Naive B cell (primary cell): Measurements from ENCODE around the gene TMEM131. TPM values are rescaled to one million over a fixed set of nuclear protein-coding genes. Genes with fewer than 3 reads are reported as not detected.
"Not testable (repeated sequence)": the region's sequence is repeated elsewhere in the genome, so short reads cannot be mapped to it uniquely, and the experiment has no call there.

Experiments used
- ATAC-seq, 2 donors: fragments of 150-1000 bp; cut with Tn5 transposase; 2 replicates each; pipeline ENCODE4 v1.10.0; 2021; ENCODE audit warnings: low read depth in 2 of 2, mild to moderate bottlenecking in 2 of 2, moderate library complexity in 2 of 2
- DNase-seq: peaks from one replicate; pipeline ENCODE4 v3.0.0; 2022
- H3K27ac Mint-ChIP-seq, 6 donors: one replicate each; pipeline ENCODE4 v1.8.0; 2020 to 2022; ENCODE audit warnings: mild to moderate bottlenecking in 6 of 6, mixed read lengths in 6 of 6, moderate library complexity in 5 of 6, inconsistent platforms in 2 of 6
- H3K27me3 Mint-ChIP-seq, 3 donors: one replicate each; pipeline ENCODE4 v1.8.0; 2021 to 2022; ENCODE audit warnings: mixed read lengths in 3 of 3, mild to moderate bottlenecking in 1 of 3
- H3K36me3 Mint-ChIP-seq, 2 donors: one replicate each; pipeline ENCODE4 v1.8.0; 2020 to 2022; ENCODE audit warnings: mixed read lengths in 2 of 2, inconsistent platforms in 1 of 2, mild to moderate bottlenecking in 1 of 2
- H3K4me1 Mint-ChIP-seq, 3 donors: one replicate each; pipeline ENCODE4 v1.8.0; 2020 to 2022; ENCODE audit warnings: mixed read lengths in 3 of 3, inconsistent platforms in 1 of 3, mild to moderate bottlenecking in 1 of 3, moderate library complexity in 1 of 3
- H3K4me3 Mint-ChIP-seq, 8 donors: one replicate each; pipeline ENCODE4 v1.8.0; 2020 to 2022; ENCODE audit warnings: mild to moderate bottlenecking in 8 of 8, mixed read lengths in 8 of 8, moderate library complexity in 8 of 8, inconsistent platforms in 2 of 8
- H3K9me3 Mint-ChIP-seq, 7 donors: one replicate each; pipeline ENCODE4 v1.8.0; 2020 to 2022; ENCODE audit warnings: mixed read lengths in 7 of 7, mild to moderate bottlenecking in 5 of 7, inconsistent platforms in 2 of 7, moderate library complexity in 1 of 7
- polyA plus RNA-seq, 6 donors: library from polyadenylated mRNA; unstranded; fragments of 300-500 nt; fragmentation: Illumina TruSeq; gene quantifications; one replicate each; pipeline ENCODE4 v1.2.3, GENCODE V29; 2021; ENCODE audit warnings: low read depth in 6 of 6

The TMEM131 gene
- polyA plus RNA-seq, 6 donors from 2014 or later = 13.4 to 32.9 (median 19.1) TPM

- Mint-ChIP-seq H3K4me1 (peaks cover 43 to 56% (median 52%) of the 10 kb centered on the region in 3 donors), H3K27ac (peak overlapping the region; percentile 16 to 88 (median 72)), H3K27me3 (peaks cover 0 to 7% (median 6%) of the 10 kb centered on the region in 3 donors), H3K4me3 (peak overlapping the region in 6 of 8 donors; percentile 48 to 70 (median 64)), H3K9me3 (no peaks in the 10 kb centered on the region), H3K36me3 (no peaks in the 10 kb centered on the region)
- DNase-seq = no peak
- no peak for ATAC-seq
Measured at GRCh38 chr2:97714084-97714949, 281.4 kb downstream of the TMEM131 start.

GRCh38 chr2:97713296-97714083, 282.3 kb downstream of the TMEM131 start, which contains the start of gene ZAP70:
TSS of gene ZAP70 (plus strand) at chr2:97713576. CDS start at chr2:97724037, 10,461 bp downstream.
- peak; percentile 44 to 47 for ATAC-seq
- H3K27me3 Mint-ChIP-seq = peaks cover 0 to 7% (median 6%) of the 10 kb centered on the region in 3 donors
- H3K27ac Mint-ChIP-seq = peak within 1 kb of the TSS; percentile 57 to 96 (median 90)
- H3K4me3 Mint-ChIP-seq = peak within 1 kb of the TSS in 7 of 8 donors; percentile 48 to 74 (median 65)
- no peaks in the 10 kb centered on the region for H3K9me3 Mint-ChIP-seq
- peak; percentile 12 for DNase-seq
- no peaks in the 10 kb centered on the region for H3K36me3 Mint-ChIP-seq
- peaks cover 35 to 47% (median 43%) of the 10 kb centered on the region in 3 donors for H3K4me1 Mint-ChIP-seq

GRCh38 chr2:97712693-97713295, 283.0 kb downstream of the TMEM131 start:
- peak in 1 of 2 donors; percentile 13 for ATAC-seq
- H3K36me3 Mint-ChIP-seq = no peaks in the 10 kb centered on the region
- no peak for DNase-seq
- H3K4me3 Mint-ChIP-seq = peak overlapping the region in 1 of 8 donors; percentile 48
- peaks cover 0 to 7% (median 6%) of the 10 kb centered on the region in 3 donors for H3K27me3 Mint-ChIP-seq
- peak overlapping the region in 4 of 6 donors; percentile 57 to 91 (median 84) for H3K27ac Mint-ChIP-seq
- peaks cover 28 to 40% (median 40%) of the 10 kb centered on the region in 3 donors for H3K4me1 Mint-ChIP-seq
- H3K9me3 Mint-ChIP-seq = no peaks in the 10 kb centered on the region

- not testable (repeated sequence) for H3K9me3 Mint-ChIP-seq, ATAC-seq, H3K36me3 Mint-ChIP-seq, DNase-seq, H3K27me3 Mint-ChIP-seq
- Mint-ChIP-seq H3K27ac (peak overlapping the region in 3 of 6 donors; percentile 57 to 79 (median 64)), H3K4me1 (peaks cover 25 to 37% (median 36%) of the 10 kb centered on the region in 3 donors), H3K4me3 (peak overlapping the region in 1 of 8 donors; percentile 36)
Measured at GRCh38 chr2:97712175-97712574, 283.6 kb downstream of the TMEM131 start.

GRCh38 chr2:97711394-97711711, 284.4 kb downstream of the TMEM131 start:
- Mint-ChIP-seq H3K9me3 (no peaks in the 10 kb centered on the region), H3K4me3 (no peak overlapping the region), H3K27ac (no peak overlapping the region), H3K4me1 (peaks cover 19 to 30% (median 28%) of the 10 kb centered on the region in 3 donors), H3K27me3 (peaks cover 0 to 7% (median 6%) of the 10 kb centered on the region in 3 donors), H3K36me3 (no peaks in the 10 kb centered on the region)
- DNase-seq (no peak), ATAC-seq (no peak)

GRCh38 chr2:97708608-97709007, 287.1 kb downstream of the TMEM131 start:
- ATAC-seq (no peak), DNase-seq (no peak)
- peaks cover 0 to 7% (median 6%) of the 10 kb centered on the region in 3 donors for H3K27me3 Mint-ChIP-seq
- H3K36me3 Mint-ChIP-seq = no peaks in the 10 kb centered on the region
- H3K27ac Mint-ChIP-seq = no peak overlapping the region
- H3K4me3 Mint-ChIP-seq = no peak overlapping the region
- no peaks in the 10 kb centered on the region for H3K9me3 Mint-ChIP-seq
- H3K4me1 Mint-ChIP-seq = peaks cover 11 to 14% (median 13%) of the 10 kb centered on the region in 3 donors

- Mint-ChIP-seq H3K4me1 (peaks cover 6 to 9% (median 7%) of the 10 kb centered on the region in 3 donors), H3K27ac (no peak overlapping the region), H3K36me3 (no peaks in the 10 kb centered on the region), H3K9me3 (no peaks in the 10 kb centered on the region), H3K4me3 (no peak overlapping the region), H3K27me3 (peaks cover 0 to 7% (median 6%) of the 10 kb centered on the region in 3 donors)
- ATAC-seq (no peak), DNase-seq (no peak)
Measured at GRCh38 chr2:97708048-97708380, 287.7 kb downstream of the TMEM131 start.

GRCh38 chr2:97707362-97708047, 288.2 kb downstream of the TMEM131 start:
- H3K9me3 Mint-ChIP-seq = no peaks in the 10 kb centered on the region
- H3K27me3 Mint-ChIP-seq = peaks cover 0 to 7% (median 6%) of the 10 kb centered on the region in 3 donors
- H3K4me1 Mint-ChIP-seq = peaks cover 5 to 8% (median 6%) of the 10 kb centered on the region in 3 donors
- H3K4me3 Mint-ChIP-seq = no peak overlapping the region
- DNase-seq = no peak
- no peaks in the 10 kb centered on the region for H3K36me3 Mint-ChIP-seq
- H3K27ac Mint-ChIP-seq = no peak overlapping the region
- no peak for ATAC-seq

GRCh38 chr2:97706708-97707345, 288.9 kb downstream of the TMEM131 start:
- DNase-seq (no peak), ATAC-seq (no peak)
- H3K36me3 Mint-ChIP-seq = no peaks in the 10 kb centered on the region
- peaks cover 0 to 7% (median 6%) of the 10 kb centered on the region in 3 donors for H3K27me3 Mint-ChIP-seq
- H3K4me3 Mint-ChIP-seq = no peak overlapping the region
- H3K4me1 Mint-ChIP-seq = peaks cover 0 to 6% (median 5%) of the 10 kb centered on the region in 3 donors
- no peak overlapping the region for H3K27ac Mint-ChIP-seq
- no peaks in the 10 kb centered on the region for H3K9me3 Mint-ChIP-seq

Other genes with a start within 250 kb of the TMEM131 start
- not detected for gene VWA3B, start 91.2 kb upstream of the TMEM131 start, polyA plus RNA-seq